Stomach smooth muscle (tissue), 2 donors: ENCODE measurements around the gene THOC6.
"Not testable (repeated sequence)": the region's sequence is repeated elsewhere in the genome, so short reads cannot be mapped to it uniquely, and the experiment has no call there.

Experiments used
- H3K27ac ChIP-seq: one replicate; pipeline ENCODE4 v1.7.0; 2013; ENCODE audit warnings: mild to moderate bottlenecking, low read length, inconsistent platforms
- H3K27me3 ChIP-seq, 2 donors: one replicate each; pipeline ENCODE4 v1.7.0; 2013; ENCODE audit warnings: low read length in 2 of 2; ENCODE audit not compliant: insufficient read depth in 2 of 2, control insufficient read depth in 1 of 2
- H3K36me3 ChIP-seq, 2 donors: one replicate each; pipeline ENCODE4 v1.7.0; 2013; ENCODE audit warnings: low read length in 2 of 2; ENCODE audit not compliant: control insufficient read depth in 2 of 2, insufficient read depth in 2 of 2
- H3K4me1 ChIP-seq: one replicate; pipeline ENCODE4 v1.7.0; 2013; ENCODE audit warnings: low read length; ENCODE audit not compliant: control insufficient read depth, insufficient read depth
- H3K4me3 ChIP-seq, 2 donors: one replicate each; pipeline ENCODE4 v1.7.0; 2013; ENCODE audit warnings: low read length in 2 of 2
- H3K9ac ChIP-seq, 2 donors: one replicate each; pipeline ENCODE4 v1.7.0; 2013; ENCODE audit warnings: low read length in 2 of 2, mild to moderate bottlenecking in 1 of 2
- H3K9me3 ChIP-seq, 2 donors: one replicate each; pipeline ENCODE4 v1.7.0; 2013; ENCODE audit warnings: low read length in 2 of 2; ENCODE audit not compliant: control insufficient read depth in 2 of 2
- donor health status: healthy.
- donor health status: Pancreatic carcinoma.

THOC6 gene

DNA sequence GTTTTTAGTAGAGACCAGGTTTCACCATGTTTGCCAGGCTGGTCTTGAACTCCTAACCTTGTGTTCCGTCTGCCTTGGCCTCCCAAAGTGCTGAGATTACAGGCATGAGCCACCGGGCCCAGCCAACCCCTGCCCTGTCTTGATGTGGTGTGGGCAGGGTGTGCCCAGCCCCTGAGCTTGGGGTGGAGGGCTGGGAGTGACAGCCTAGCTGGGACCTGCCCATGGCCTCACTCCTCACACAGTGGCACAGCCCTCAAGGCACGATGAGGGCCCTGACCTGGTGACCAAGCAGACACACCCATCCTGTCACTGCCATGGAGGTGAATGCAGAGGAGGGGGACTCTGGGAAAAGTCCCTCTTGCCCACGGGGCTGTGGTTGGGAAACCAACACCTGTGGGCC lies 44.7 kb downstream of the THOC6 start:
- no peak overlapping the region for H3K27ac ChIP-seq
- H3K4me3 ChIP-seq = no peak overlapping the region
- no peaks in the 10 kb centered on the region for H3K36me3 ChIP-seq
- H3K4me1 ChIP-seq = peaks cover 13% of the 10 kb centered on the region
- H3K9me3 ChIP-seq = no peaks in the 10 kb centered on the region
- H3K27me3 ChIP-seq = peaks cover 0 to 4% of the 10 kb centered on the region in 2 donors
- H3K9ac ChIP-seq = no peak overlapping the region

DNA sequence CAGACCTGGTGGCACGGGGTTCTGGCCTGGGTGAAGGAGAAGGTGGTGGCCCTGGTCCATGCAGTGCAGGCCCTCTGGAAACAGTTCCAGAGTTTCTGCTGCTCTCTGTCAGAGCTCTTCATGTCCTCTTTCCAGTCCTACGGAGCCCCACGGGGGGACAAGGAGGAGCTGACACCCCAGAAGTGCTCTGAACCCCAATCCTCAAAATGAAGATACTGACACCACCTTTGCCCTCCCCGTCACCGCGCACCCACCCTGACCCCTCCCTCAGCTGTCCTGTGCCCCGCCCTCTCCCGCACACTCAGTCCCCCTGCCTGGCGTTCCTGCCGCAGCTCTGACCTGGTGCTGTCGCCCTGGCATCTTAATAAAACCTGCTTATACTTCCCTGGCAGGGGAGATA lies 45.3 kb downstream of the THOC6 start:
- not testable (repeated sequence) for H3K27me3 ChIP-seq, H3K9me3 ChIP-seq, H3K4me3 ChIP-seq, H3K9ac ChIP-seq, H3K27ac ChIP-seq, H3K36me3 ChIP-seq
- H3K4me1 ChIP-seq = peaks cover 13% of the 10 kb centered on the region

DNA sequence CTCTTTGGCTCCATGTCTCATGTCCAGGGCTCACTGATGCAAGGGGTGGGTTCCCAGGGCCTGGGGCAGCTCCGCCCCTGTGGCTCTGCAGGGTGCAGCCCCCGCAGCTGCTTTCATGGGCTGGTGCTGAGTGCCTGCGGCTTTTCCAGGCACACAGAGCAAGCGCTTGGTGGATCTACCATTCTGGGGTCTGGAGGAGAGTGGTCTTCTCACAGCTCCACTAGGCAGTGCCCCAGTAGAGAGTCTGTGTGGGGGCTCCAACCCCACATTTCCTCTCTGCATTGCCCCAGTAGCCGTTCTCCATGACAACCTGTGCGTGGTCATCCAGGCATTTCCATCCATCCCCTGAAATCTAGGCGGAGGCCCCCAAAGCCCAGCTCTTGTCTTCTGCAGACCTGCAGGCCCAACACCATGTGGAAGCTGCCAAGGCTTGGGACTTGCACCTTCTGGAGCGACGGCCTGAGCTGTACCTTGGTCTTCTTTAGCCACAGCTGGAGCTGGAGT lies 46.8 kb downstream of the THOC6 start:
- Histone ChIP-seq H3K4me1 (peaks cover 3% of the 10 kb centered on the region), H3K27me3 (peaks cover 0 to 8% of the 10 kb centered on the region in 2 donors), H3K4me3 (no peak overlapping the region), H3K9me3 (no peaks in the 10 kb centered on the region), H3K36me3 (no peaks in the 10 kb centered on the region), H3K9ac (no peak overlapping the region), H3K27ac (no peak overlapping the region)

DNA sequence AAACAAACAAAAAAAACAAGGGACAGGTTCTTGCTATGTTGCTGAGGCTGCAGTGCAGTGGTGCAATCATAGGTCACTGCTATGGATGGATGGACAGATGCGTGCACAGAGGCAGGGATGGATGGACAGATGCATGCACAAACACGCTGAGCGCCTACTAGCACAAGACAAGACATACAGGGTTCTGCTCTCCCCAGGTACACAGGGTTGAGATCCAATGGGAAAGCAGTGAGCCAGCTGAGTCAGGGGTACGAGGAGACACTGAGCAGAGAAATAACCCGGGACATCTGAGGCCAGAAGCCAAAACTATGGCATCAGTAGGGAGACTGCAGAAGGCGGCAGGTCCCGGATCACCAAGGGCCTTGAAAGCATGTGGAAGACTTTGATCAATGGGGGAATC lies 47.8 kb downstream of the THOC6 start:
- H3K9me3 ChIP-seq = no peaks in the 10 kb centered on the region
- H3K4me3 ChIP-seq = no peak overlapping the region
- H3K4me1 ChIP-seq = no peaks in the 10 kb centered on the region
- no peak overlapping the region for H3K9ac ChIP-seq
- no peaks in the 10 kb centered on the region for H3K36me3 ChIP-seq
- peaks cover 0 to 8% of the 10 kb centered on the region in 2 donors for H3K27me3 ChIP-seq
- no peak overlapping the region for H3K27ac ChIP-seq

DNA sequence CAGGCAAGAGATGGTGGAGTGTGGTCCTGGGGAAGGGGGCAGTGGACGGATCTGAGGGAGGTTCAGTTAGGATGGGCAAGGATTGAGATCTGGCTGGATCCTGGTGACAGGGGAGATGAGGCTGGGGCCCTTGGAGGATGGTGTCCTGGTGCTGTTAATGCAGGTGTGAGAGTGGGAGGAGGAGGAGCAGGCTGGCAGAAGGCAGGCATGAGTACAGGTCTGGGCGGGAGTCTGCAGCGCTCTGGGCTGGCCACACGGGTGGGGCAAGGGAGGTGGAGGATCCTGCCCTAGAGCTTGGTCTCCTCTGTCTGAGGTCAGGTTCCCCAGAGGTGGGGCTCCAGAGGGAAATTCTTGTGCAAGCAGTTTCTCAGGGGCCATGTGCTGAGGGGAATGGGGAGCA lies 48.3 kb downstream of the THOC6 start:
- not testable (repeated sequence) for H3K4me1 ChIP-seq, H3K27ac ChIP-seq, H3K9me3 ChIP-seq, H3K36me3 ChIP-seq, H3K27me3 ChIP-seq, H3K9ac ChIP-seq, H3K4me3 ChIP-seq

DNA sequence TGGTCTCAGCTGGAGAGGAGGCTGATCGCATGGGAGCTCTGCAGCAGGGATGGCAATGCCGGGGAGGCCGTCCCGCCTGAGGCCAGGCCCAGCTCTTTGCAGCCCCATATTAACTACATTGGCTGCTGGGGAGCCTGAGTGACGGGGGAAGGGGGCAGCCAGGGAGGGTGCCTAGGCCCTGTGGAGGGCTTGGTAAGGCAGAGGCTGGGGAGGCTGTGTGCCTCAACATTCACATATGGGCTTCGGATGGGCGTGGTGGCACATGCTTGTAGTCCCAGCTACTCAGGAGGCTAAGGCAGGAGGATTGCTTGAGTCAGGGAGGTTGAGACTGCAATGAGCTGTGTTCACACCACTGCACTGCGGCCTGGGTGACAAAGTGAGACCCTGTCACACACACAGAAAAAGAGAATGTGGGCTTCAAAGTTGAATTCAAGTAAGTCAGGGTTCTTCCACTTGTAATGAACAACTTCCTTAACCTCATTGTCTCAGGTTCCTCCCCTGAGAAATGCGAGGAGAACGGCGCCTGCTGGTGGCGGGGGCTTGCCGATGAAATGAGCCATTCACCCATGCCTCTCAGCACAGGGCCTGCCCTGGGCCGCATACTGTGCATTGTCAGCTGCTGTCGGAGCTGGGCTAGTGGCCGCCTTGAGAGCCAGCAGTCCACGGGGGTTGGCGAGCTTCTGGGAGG lies 48.9 kb downstream of the THOC6 start:
- not testable (repeated sequence) for H3K27ac ChIP-seq, H3K4me1 ChIP-seq

DNA sequence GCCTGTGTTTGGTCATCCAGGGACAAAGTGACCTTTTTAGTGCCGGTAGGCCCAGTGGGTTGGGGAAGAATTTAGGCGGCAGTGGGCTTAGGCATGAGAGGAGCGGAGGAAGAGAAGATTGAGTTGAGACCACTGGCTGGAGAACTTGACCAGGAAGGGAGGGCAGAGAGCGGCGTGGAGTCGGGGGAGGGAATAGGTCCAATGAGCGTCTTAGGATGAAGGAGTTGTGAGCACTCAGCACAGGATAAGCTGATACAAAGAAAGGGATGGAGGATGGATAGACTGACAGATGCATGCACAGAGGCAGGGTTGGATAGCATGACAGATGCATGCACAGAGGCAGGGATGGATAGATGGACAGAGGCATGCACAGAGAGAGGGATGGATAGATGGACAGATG lies 49.6 kb downstream of the THOC6 start:
- no peak overlapping the region for H3K4me3 ChIP-seq
- H3K27me3 ChIP-seq = peaks cover 0 to 8% of the 10 kb centered on the region in 2 donors
- no peaks in the 10 kb centered on the region for H3K4me1 ChIP-seq
- H3K36me3 ChIP-seq = no peaks in the 10 kb centered on the region
- no peak overlapping the region for H3K9ac ChIP-seq
- H3K27ac ChIP-seq = no peak overlapping the region
- H3K9me3 ChIP-seq = no peaks in the 10 kb centered on the region

More for the DNA sequence above, 48.9 kb downstream of the THOC6 start:
- H3K36me3 ChIP-seq, H3K9me3 ChIP-seq, H3K27me3 ChIP-seq, H3K4me3 ChIP-seq, H3K9ac ChIP-seq: not testable (repeated sequence)

DNA sequence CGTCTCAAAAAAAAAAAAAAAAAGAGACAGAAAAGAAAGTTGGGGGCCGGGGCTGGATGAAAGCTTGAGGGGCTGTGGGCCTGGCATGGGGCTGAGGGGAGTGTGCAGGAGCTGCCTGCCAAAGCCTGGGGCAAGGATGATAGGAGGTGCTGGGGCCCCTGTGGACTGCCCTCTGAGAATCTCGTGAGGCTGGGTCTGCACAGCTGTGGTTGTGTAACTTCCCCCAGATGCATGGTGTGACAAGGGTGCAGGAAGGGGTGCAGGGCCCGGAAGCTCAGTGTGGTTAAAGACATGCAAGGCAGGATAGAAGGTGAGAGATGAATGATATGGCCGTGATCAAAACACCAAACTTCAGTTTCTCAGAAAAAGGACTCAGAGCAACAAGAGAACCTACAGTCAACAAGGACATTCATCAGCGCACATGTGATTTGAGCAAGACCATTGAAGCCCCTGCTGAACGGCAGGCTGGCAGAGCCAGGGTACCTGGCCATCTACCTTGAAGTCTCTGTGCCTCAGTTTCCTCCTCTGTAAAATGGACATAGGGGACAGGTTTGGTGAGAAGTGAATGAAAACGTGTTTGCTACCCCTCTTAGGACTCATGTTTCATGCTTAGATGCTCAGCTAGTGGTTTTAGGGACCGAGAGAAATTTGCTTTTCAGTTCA lies 51.2 kb downstream of the THOC6 start:
- no peaks in the 10 kb centered on the region for H3K4me1 ChIP-seq
- no peak overlapping the region for H3K9ac ChIP-seq

DNA sequence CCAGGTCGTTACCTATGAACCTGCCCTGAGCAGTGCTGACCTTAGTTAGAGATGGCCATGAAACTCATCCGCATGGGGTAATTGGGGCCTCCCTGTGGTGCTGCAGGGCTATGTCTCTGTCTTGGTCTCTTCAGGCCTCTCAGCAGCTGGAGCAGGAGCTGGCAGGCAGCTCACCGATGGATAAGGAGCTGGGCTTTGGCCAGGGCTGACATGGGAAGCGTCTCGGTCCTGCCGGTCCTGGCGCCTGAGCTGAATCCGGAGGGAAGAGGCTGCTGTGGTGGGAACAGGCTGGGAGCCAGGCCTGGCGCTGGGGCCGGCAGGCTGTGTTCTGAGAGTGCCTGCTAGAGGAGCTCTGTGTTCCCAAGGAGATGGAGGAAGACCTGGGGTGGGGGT lies 51.7 kb downstream of the THOC6 start:
- Histone ChIP-seq H3K9me3 (no peaks in the 10 kb centered on the region), H3K36me3 (no peaks in the 10 kb centered on the region), H3K4me1 (no peaks in the 10 kb centered on the region), H3K27ac (no peak overlapping the region), H3K27me3 (peaks cover 0 to 8% of the 10 kb centered on the region in 2 donors), H3K9ac (no peak overlapping the region), H3K4me3 (no peak overlapping the region)

More for the DNA sequence above, 51.2 kb downstream of the THOC6 start:
- Histone ChIP-seq H3K27me3 (peaks cover 0 to 8% of the 10 kb centered on the region in 2 donors), H3K36me3 (no peaks in the 10 kb centered on the region), H3K4me3 (no peak overlapping the region), H3K27ac (no peak overlapping the region), H3K9me3 (no peaks in the 10 kb centered on the region)

DNA sequence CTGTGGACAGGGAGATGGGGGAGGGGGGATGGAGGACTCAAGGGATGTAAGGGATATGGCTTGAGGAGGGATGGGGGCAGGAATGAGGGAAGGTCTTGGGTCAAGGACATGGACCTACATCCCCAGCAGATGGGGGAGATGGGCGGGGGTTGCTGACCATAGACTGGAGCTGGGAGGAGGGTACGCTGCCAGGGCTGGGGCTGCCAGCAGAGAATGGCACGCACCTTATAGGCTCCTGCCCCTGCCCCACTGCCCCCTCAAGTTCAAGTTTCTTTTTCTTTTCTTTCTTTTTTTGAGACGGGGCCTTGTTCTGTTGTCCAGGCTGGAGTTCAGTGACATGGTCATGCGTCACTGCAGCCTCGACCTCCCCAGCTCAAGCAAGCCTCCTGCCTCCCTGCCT lies 52.1 kb downstream of the THOC6 start:
- H3K4me1 ChIP-seq, H3K36me3 ChIP-seq, H3K4me3 ChIP-seq, H3K27me3 ChIP-seq, H3K27ac ChIP-seq, H3K9ac ChIP-seq, H3K9me3 ChIP-seq: not testable (repeated sequence)

DNA sequence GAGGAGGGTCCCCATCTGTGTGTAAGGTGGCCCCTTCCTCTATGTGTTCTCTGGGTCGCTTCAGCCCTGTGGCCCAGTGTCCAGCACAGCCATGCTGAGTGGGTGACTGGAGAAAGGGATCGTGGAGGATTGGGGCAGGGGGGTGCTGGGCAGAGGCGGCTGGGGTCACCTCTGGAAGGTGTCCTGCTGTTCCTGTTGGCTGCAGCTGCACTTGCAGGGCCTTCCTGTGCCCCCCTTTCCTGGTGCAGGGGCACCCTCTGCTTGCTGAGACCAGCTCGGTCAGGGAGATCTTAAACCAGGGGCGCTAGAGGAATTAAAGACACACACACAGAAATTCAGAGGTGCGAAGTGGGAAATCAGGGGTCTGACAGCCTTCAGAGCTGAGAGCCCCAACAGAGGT lies 52.7 kb downstream of the THOC6 start:
- Histone ChIP-seq H3K4me3 (no peak overlapping the region), H3K36me3 (no peaks in the 10 kb centered on the region), H3K27ac (no peak overlapping the region)

More for the DNA sequence above, 52.7 kb downstream of the THOC6 start:
- no peaks in the 10 kb centered on the region for H3K4me1 ChIP-seq
- no peak overlapping the region for H3K9ac ChIP-seq
- no peaks in the 10 kb centered on the region for H3K9me3 ChIP-seq
- H3K27me3 ChIP-seq = peaks cover 0 to 8% of the 10 kb centered on the region in 2 donors
